Thyroid gland (tissue), 4 donors: ENCODE results near the gene ETNK2. TPM values are rescaled to one million over a fixed set of nuclear protein-coding genes. Genes with fewer than 3 reads are reported as not detected.
"Not testable (repeated sequence)": the region's sequence is repeated elsewhere in the genome, so short reads cannot be mapped to it uniquely, and the experiment has no call there.

ENCODE experiments used
- DNase-seq, 2 donors: peaks; one replicate each; pipeline ENCODE4 v3.0.0-alpha.2; 2019
- H3K27ac ChIP-seq, 3 donors: fragments of 200-600 bp; sonication (generic); 1 replicate in 2 of 3; 2 replicates in 1 of 3; pipeline ENCODE4 v1.5.1; 2016 to 2019; ENCODE audit warnings: mild to moderate bottlenecking in 1 of 3, moderate library complexity in 1 of 3
- H3K27me3 ChIP-seq: fragments of 200-600 bp; sonication (generic); one replicate; pipeline ENCODE4 v1.5.1; 2019
- H3K36me3 ChIP-seq, 2 donors: fragments of 200-600 bp; sonication (generic); one replicate each; pipeline ENCODE4 v1.5.1; 2016 to 2019
- H3K4me1 ChIP-seq, 2 donors: fragments of 200-600 bp; sonication (generic); one replicate each; pipeline ENCODE4 v1.5.1; 2017 to 2019
- H3K4me3 ChIP-seq, 3 donors: fragments of 200-600 bp; sonication (generic); replicated peaks in 1 of 3; 1 replicate in 2 of 3; 2 replicates in 1 of 3; pipeline ENCODE4 v1.5.1; 2016; ENCODE audit warnings: mild to moderate bottlenecking in 1 of 3
- H3K9me3 ChIP-seq: fragments of 200-600 bp; sonication (generic); one replicate; pipeline ENCODE4 v1.5.1; 2017
- CTCF ChIP-seq, 6 experiments: fragments of 200-600 bp in 3 of 6; fragments of 450-650 bp in 3 of 6; sonication (generic) in 3 of 6; IDR thresholded peaks; one replicate each; pipeline ENCODE4 v1.5.1; 2016 to 2019; ENCODE audit warnings: antibody characterized with exemption in 6 of 6, mild to moderate bottlenecking in 2 of 6, inconsistent platforms in 1 of 6, moderate library complexity in 1 of 6
- POLR2A ChIP-seq, 2 donors: fragments of 450-650 bp; IDR thresholded peaks; one replicate each; pipeline ENCODE4 v1.6.1; 2017; ENCODE audit warnings: antibody characterized with exemption in 2 of 2, mild to moderate bottlenecking in 2 of 2, moderate library complexity in 1 of 2
- WGBS, 2 donors: methylation state at CpG; one replicate each; pipeline ENCODE4 v1.1.5; 2017; 5-methylcytosine and 5-hydroxymethylcytosine counted together
- intact Hi-C: fragments of 100-400 bp; cut with DNase I; formaldehyde crosslinking; loops from one replicate; pipeline ENCODE4 v1.15.1; 2023
- total RNA-seq, 4 donors: library from RNA; depleted of rRNA; stranded (reverse); fragments of >200 nt; gene quantifications; one replicate each; pipeline ENCODE4 v1.2.3, GENCODE V29; 2016

The ETNK2 gene
- total RNA-seq, 4 donors from 2014 or later = 16.1 to 22.5 (median 21.0) TPM

GRCh38 chr1:204093421-204093717 lies 58.5 kb downstream of the ETNK2 start:
- no peak for DNase-seq

GRCh38 chr1:204092632-204093420 lies 59.0 kb downstream of the ETNK2 start:
- Histone ChIP-seq H3K4me1 (peaks cover 27 to 67% of the 10 kb centered on the region in 2 donors), H3K4me3 (no peak overlapping the region), H3K27ac (no peak overlapping the region), H3K9me3 (no peaks in the 10 kb centered on the region), H3K27me3 (no peaks in the 10 kb centered on the region), H3K36me3 (no peaks in the 10 kb centered on the region)
- intact Hi-C loops = no loop called here
- no peak for DNase-seq
- TF ChIP-seq CTCF (IDR thresholded peaks at IDR 0.05) = no peak
- no peak for TF ChIP-seq POLR2A (IDR thresholded peaks at IDR 0.05)
- 82% methylated on average over 12 of the region's 12 CpGs for WGBS, 2 donors

More at GRCh38 chr1:204093421-204093717, 58.5 kb downstream of the ETNK2 start:
- TF ChIP-seq CTCF (IDR thresholded peaks at IDR 0.05) = no peak
- WGBS, 2 donors = 73 to 75% methylated on average over 4 of the region's 4 CpGs
- H3K27me3 ChIP-seq = no peaks in the 10 kb centered on the region
- no peaks in the 10 kb centered on the region for H3K9me3 ChIP-seq
- intact Hi-C loops = no loop called here
- peaks cover 22 to 62% of the 10 kb centered on the region in 2 donors for H3K4me1 ChIP-seq
- no peak overlapping the region for H3K27ac ChIP-seq
- H3K4me3 ChIP-seq = no peak overlapping the region
- no peaks in the 10 kb centered on the region for H3K36me3 ChIP-seq

- 90 to 91% methylated on average over 5 of the region's 5 CpGs for WGBS, 2 donors
- Histone ChIP-seq H3K36me3 (no peaks in the 10 kb centered on the region), H3K4me1 (peaks cover 33 to 77% of the 10 kb centered on the region in 2 donors), H3K27me3 (no peaks in the 10 kb centered on the region), H3K9me3 (no peaks in the 10 kb centered on the region), H3K4me3 (no peak overlapping the region), H3K27ac (no peak overlapping the region)
- TF ChIP-seq CTCF (IDR thresholded peaks at IDR 0.05) = no peak
- intact Hi-C loops = no loop called here
- DNase-seq = no peak
Observed at GRCh38 chr1:204091787-204092312, 60.0 kb downstream of the ETNK2 start.

GRCh38 chr1:204091066-204091465 lies 60.8 kb downstream of the ETNK2 start:
- H3K4me1 ChIP-seq = peaks cover 33 to 84% of the 10 kb centered on the region in 2 donors
- no peaks in the 10 kb centered on the region for H3K36me3 ChIP-seq
- intact Hi-C loops = no loop called here
- no peak overlapping the region for H3K4me3 ChIP-seq
- H3K27ac ChIP-seq = no peak overlapping the region
- DNase-seq = no peak
- H3K27me3 ChIP-seq = no peaks in the 10 kb centered on the region
- H3K9me3 ChIP-seq = no peaks in the 10 kb centered on the region
- 80 to 85% methylated on average over 7 of the region's 7 CpGs for WGBS, 2 donors
- TF ChIP-seq POLR2A (IDR thresholded peaks at IDR 0.05) (no peak), CTCF (IDR thresholded peaks at IDR 0.05) (no peak)

- H3K27me3 ChIP-seq, H3K36me3 ChIP-seq, intact Hi-C loops, DNase-seq, H3K9me3 ChIP-seq, H3K4me3 ChIP-seq: not testable (repeated sequence)
- Histone ChIP-seq H3K4me1 (peaks cover 38 to 86% of the 10 kb centered on the region in 2 donors), H3K27ac (peak overlapping the region in 2 of 3 donors; percentile 59 to 92)
- 90 to 96% methylated on average over 3 of the region's 3 CpGs for WGBS, 2 donors
Observed at GRCh38 chr1:204090132-204090531, 61.7 kb downstream of the ETNK2 start.
